GM19193 (cell line): ENCODE measurements around the gene SCMH1.

Experiments
- POLR2A ChIP-seq: IDR thresholded peaks from 4 replicates; pipeline ENCODE4 v1.6.1; 2011; ENCODE audit not compliant: insufficient read depth, insufficient read length; ENCODE audit errors: extremely low read depth

Gene SCMH1

DNA sequence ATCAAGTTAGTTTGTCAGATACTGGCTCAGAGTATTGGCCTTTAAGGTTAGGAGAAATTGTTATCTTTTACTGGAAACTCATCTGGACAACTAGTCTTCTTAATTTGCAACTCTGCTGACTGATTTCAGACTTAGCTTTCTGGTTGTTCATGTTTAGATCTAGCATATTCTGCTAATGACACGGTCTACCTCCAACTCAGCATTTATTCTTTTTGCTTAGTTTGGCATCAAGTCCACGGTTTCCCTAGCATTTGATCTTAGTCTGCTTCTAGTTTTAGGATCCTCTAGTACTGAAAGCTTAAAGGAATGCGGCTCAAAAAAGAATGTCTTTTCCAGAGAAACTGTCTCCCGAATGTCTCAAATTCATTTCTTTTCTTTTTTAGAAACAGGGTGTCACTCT, 145.0 kb downstream of the SCMH1 start:
- TF ChIP-seq POLR2A = no peak

DNA sequence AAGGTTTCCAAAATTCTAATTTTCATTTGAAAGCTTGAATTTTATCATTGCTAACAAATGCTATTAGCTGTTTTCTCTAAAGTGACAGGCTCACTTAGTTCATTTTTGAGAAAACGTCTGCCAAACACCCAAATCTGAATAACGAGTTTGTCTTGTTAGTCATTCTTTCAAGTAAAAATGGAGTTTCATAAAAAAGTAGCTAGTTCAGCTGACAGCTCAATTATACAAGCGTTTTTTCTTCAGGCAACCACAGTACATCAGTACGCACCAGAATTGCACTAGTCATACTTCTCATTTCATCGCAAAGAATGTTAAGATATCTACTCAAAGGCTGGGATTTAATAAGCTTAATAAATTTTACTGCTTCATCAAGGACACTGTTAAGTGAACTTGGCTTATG, 148.3 kb downstream of the SCMH1 start:
- no peak for TF ChIP-seq POLR2A

DNA sequence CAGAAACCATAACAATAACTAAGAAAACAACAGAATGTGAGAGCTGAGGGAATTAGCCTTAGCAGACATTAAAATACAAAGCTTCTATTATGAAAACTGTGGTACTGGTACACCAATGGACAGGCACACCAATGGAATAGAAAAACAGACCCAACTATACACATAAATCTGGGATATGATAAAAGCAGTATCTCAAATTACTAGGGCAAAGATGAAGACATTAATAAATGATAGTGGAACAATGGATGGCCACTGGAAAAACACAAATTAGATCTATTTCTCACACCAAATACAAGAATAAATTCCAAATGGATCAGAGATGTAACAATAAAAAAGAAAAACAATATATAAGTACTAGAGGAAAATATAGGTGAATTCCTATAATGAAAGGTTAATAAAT, 155.2 kb downstream of the SCMH1 start:
- TF ChIP-seq POLR2A = no peak

DNA sequence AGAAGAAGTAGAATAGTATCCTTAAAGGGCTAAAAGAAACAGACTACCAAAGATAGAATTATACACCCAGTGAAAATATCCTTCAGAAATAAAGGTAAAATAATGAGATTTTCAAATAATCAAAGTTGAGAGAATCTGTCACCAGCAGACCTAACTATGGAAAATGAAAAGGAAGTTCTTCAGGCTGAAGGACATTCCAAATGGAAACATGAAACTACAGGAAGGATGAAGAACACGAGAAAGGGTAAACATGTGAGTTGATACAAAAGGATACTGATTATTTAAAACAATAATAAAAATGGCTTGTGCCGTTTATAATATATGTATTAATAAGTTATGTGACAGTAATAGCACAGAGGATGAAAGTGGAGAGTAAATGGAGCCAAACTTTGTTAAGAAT, 163.5 kb downstream of the SCMH1 start:
- TF ChIP-seq POLR2A = no peak

DNA sequence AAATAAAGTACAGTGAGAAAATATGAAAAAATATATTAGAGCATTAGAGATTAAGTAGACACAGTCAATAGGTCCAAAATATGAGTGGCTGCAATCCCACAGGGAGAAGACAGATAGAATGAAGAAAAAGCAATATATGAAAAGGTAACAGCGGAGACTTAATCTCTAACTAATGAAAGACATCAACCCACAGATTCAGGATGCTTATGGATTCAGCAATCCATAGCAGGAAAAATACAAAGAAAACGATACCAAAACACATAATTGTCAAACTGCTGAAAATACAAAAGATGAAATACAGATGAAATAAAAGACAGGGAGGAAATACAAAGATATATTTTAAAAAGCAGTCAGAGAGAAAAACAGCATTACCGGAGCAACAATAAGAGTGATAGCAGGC, 163.9 kb downstream of the SCMH1 start:
- no peak for TF ChIP-seq POLR2A

DNA sequence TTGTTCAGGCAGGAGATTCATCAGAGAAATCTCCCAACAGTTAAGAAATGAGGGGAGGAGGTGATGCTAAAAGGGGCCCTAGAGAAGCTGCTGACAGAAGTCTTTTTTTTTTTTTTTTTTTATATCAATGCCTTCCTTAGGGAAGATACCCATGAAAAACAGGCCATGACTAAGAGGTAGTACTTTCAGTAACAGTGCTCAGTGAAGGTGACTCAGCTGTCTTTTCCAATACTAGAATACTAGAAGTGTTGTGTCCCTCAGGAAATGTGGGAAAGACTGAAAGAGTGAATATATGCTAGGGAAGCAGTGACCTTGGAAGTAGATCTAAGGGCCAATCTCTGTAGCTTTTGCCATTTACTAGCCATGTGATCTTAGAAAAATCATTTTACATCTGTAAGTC, 168.1 kb downstream of the SCMH1 start:
- TF ChIP-seq POLR2A = no peak

DNA sequence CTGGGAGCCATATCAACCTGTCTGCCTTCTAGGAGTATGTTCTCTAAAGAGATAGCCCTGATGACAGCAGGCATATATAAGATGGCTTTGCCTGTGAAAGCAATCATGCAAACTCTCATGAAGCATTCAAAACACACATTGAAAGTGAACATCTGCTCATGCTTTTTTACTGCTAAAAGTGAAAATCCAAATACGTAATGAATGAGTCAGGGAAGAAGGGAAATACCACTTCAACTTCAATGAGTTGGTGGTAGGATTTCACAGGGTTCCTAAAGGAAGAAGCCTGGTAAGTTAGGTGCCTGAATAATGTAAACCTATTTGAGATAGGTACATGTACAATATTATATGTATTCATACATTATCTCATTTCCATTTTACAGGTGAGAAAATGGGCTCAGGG, 170.1 kb downstream of the SCMH1 start:
- TF ChIP-seq POLR2A = no peak

DNA sequence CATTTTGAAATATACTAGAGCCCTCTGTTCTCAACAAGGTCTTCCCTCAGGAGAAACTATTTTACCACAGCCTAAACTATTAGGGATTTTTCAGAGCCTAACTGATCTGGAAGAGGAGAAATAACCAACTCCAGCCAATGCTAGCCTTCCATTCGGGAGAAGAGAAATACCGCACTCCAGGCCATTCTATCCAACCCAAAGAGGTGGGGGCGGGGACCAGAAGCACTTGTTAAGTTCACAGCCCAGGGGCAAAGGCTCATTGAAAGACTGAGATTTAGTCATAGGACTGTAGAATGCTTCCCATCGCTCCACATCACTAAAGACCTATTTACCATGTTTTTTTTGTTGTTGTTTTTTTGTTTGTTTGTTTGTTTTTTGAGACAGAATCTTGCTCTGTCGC, 185.2 kb downstream of the SCMH1 start:
- TF ChIP-seq POLR2A = no peak

DNA sequence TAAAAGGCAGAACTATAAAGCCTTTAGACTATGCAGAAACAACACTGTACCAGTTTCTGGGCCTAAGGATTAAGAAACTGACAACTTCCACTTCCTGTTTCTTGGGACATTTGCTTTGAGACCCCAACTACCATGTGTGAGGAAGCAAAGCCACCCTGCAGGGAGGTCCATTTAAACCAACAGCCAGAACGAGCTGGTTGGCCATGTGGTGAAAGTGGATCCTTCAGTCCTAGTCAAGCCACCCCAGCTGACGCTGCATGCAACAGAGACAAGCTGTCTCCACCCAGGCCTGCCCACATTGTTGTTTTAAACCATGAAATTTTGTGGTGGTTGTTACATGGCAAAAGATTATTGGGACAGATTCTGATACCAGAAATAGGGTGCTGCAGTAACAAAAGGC, 188.8 kb downstream of the SCMH1 start:
- TF ChIP-seq POLR2A = no peak

DNA sequence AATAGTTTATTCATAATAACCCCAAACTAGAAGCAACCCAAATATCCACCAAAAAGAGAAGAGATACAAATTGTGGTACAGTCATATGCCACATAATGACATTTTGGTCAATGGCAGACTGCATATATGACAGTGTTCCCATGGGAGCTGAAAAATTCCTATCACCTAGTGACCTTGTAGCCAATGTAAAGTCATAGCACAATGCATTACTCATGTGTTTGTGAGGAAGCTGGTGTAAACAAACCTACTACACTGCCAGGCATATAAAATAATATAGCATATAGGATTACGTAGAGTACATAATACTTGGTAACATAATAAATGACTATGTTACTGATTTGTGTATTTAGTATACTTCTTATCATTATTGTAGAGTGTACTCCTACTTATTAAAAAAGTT, 191.1 kb downstream of the SCMH1 start:
- no peak for TF ChIP-seq POLR2A

DNA sequence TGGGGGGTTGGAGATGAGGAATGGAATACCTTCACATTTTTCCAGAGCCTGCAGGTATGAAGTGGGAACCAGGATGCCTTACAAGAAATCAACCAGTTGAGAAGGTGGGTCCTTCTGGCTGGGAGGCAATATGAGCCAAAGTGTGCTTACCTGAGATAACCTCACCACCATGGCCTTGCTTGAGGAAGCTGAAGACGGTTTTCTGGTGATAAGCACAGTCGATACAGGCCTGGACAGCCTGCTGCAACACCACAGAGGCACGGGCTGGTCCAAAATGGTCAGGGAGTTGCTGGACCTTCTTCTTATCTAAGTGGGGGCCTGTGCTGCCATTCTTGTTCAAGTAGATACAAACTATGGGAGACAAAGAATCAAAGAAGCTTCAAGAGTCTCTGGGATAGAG, 193.6 kb downstream of the SCMH1 start:
- no peak for TF ChIP-seq POLR2A

DNA sequence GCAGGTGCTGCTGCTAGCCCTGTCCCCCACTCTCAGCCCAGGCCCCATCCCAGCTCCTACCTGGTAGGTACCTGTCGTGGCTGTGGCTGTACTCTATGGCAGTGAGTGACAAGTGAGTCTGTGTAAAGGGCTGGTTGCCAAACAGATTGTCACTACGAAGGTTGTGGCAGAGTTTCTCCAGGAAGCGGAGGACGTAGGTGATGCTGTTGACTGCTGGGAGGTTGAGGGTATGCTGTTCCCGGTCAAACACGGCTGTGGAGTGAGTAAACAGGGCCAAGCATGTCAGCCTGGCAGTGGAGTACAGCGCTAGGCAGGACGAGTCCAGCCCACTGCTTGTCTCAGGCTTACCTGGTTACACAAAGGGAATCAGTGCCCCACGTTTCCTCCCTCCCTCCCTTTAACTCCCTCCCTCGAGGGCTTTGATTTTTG, 195.7 kb downstream of the SCMH1 start:
- no peak for TF ChIP-seq POLR2A

DNA sequence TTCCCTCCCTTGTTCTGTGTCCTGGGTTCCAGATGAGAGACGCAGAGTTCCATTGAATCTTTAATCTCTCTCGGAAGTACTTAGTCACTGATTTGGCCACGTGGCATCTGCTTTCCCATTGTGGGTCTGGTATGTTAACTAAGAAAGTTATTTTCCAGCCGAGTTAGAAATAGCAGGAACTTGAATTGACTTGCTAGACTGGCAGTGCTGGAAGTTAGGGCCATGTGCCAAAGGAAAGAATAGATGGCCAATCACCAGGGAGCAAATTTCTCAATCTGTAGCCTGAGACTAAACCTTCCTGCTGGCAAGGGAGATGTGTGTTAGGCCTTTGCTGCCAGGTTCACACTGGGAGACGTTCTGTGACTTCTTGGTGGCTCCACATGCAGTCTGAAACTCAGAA, 196.4 kb downstream of the SCMH1 start:
- no peak for TF ChIP-seq POLR2A

DNA sequence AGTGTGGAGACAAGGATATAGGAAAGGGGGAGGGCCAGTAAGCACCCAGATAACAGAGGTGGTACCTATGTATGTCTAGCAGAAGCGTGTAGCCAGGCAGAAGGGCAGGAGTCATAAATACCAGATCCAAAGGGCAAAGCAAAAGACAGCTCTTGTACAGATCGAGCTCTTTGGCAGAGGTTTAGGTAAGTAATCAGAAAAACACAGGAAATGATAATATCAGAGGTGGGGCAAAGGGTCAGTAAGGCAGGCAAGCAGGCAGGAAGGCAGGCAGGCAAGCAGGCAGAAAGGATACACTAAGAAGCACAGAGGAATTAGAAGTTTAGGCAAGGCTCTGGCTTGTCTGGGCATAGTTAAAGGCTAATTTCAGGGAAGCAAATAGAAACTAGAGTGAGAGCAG, 197.9 kb downstream of the SCMH1 start:
- TF ChIP-seq POLR2A = no peak

DNA sequence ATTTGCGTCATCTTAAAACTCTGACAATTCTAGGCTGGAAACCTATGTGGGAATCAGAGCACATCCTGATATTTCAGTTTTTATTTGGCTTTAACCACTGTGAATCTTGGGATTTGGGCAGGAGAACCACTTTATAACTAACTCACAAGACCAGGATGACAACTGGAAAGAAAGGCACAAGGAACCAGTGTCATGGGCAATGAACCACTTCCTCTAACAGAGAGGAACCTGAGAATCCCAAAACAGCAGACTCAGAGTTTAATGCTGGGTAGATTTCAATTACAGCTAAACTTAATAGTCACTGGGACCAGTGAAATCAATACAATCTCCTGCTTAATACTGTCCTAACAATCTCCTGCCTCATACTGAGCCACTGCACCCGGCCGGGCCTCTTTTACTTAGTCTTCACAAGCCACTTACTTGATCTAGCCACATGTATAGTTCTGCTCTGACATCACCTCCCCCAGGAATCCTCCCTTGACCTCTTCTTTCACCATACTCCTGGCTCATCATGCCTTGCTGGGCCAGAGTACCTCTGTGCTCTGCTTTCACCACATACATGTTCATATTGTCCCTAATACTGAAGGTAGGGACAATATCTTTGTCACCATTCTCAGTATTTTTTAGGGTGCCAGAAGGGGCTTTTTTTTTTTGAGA, 200.4 kb downstream of the SCMH1 start:
- no peak for TF ChIP-seq POLR2A

DNA sequence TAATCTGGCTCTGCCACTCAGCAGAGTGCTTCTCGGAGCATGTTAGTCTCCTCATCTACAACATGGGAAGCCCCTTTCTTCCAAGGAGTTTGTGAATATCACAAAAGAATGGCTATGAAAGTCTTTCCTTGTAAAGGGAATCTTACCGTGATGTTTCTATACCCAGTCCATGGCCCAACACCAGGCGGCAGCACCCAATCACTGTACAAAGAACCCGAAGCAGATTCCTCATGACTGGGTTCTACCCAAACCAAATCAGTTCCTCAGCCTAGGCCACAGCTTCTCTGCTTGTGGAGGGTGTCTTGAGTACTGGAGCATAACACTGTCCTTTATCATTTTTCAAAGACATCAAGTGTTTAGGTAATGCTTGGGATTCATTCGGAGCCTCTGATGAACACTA, 204.0 kb downstream of the SCMH1 start:
- no peak for TF ChIP-seq POLR2A
